Hematopoietic multipotent progenitor cell treated with erythropoietin and hydrocortisone succinate and interleukin-3 and kit ligand, for 4 days (in vitro differentiated cells): Measurements from ENCODE around the gene NOS1AP.

Experiments
- DNase-seq: peaks from one replicate; pipeline ENCODE4 v3.0.0-alpha.2; 2015

The NOS1AP gene

DNA sequence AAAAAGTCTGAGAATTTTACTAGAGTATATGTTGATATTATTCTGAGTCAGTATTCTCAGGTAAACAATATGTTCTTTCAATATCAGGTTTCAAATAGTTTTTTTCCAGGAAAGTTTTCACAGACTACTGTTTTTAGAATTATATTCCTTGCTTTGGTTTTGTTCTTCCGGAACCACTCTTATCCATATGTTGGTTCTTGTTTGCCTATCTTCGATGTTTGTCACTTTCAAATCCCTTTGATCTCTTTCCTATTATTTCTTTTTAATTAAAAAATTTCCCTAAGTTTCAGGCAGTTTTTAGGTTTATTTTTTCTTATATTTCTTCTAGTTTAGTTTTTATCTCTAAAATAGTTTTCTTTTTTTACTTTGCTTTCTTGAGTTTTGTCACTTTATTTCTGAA lies 20.9 kb downstream of the NOS1AP start:
- DNase-seq: no peak

DNA sequence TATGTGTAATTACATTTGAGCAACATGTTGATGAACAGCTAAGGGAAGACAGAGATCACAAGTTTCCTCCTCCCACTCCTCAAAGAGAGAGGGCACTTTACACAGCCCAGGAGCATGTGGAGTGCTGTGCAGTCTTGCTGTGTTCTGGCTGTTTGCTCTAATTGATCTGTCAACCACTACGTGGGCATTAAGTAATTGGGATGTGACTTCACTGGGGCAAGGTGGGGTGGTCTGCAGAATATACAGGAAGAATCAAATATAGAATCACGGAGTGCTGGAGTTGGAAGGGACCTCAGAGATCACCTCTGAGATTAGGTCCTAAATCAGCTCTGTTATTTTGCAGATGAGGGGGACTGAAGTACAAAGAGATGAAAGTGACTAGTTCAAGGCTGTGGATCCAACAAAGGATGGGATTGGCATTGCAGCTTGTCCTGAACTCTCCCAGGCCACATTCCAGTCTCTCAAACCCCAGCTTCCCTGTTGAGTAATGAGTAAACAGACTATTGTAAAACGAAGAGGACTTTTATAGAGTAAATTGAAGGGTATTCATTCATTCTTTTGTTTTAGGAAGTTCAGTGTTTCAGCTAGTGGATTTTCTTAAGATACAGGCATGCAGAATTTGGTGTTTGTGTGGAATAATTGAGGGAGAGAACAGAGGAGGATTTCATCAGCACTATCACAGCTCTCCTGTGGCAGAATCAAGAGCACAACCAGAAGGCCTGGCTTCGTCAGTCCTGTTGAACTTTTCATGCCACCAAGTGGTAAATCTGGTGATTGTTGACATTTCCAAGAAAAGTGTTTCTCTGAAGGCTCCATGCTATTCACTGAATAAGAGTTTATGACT lies 22.4 kb downstream of the NOS1AP start:
- peak; percentile 26 for DNase-seq

DNA sequence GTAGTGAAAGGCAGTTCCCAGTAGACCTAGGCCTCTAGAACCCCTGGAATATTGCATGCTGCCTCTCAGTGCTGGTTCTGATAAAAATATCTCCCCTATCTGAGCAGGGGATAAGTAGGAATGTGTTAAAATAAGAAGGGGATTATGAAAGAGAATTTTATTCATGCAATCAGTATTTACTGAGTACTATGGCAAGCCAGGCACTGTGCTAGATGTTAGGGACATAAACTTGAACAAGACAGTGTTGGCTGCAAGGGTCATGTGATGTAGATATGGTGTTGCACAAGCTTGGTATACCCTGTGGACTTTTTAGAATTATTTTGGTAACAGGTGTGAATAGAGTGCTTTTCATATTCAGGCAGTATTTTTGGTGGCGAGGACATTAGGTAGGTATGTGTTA lies 23.6 kb downstream of the NOS1AP start:
- no peak for DNase-seq

DNA sequence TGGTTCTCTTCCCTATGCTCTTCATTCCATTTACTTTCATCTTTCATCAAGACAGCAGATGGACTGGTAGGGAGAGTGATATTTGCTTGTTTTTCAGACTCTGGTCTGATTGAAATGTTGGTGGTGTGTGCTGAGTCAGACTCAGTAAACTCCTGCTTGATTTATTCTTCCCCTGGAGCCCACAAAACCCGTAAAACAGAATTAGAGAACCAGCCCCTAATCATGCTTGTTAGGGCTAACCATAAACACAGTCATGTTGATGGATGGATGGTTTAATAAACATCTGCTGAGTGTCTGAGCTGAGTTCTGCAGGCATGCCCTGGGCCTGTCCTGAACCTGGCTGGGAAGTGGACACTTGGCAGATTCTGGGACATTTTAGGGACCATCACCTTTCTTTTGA lies 24.8 kb downstream of the NOS1AP start:
- no peak for DNase-seq

DNA sequence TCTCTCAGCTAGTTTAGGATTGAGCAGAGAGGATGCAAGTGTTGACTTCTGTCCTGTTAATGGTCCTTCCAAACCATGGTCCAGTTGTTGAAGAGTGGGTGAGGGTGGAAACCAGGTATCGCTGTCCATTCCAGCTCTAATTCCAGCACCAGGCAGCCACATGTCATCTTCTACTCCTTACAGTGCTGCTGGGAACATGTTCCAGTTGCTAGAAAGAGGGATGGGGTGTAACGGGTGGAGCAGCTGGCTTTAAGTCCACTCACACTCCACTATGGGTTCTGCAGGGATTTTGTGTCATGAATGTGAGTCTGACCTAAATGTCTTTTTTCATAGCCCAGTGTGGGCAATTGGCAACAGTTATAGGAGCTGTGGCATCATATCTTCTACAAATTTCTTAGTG lies 25.2 kb downstream of the NOS1AP start:
- DNase-seq: no peak

DNA sequence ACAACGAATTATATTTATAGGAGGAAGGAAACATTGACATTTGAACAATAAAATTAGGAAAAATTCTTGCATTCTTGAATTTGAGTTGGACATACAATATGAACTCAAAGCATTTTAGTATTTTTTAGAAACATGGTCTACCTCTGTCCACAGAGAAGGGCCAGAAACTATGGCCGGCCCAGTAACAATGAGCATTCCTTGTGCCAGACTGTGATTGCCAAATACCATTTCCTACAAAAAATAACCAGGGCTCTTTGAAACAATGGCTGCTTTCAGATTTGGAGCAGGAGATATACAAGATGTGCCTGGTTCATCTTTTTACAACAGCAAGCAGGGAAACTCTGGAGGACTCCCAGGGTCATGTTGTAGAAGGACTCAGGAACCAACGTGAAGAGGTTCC lies 38.4 kb downstream of the NOS1AP start:
- no peak for DNase-seq

DNA sequence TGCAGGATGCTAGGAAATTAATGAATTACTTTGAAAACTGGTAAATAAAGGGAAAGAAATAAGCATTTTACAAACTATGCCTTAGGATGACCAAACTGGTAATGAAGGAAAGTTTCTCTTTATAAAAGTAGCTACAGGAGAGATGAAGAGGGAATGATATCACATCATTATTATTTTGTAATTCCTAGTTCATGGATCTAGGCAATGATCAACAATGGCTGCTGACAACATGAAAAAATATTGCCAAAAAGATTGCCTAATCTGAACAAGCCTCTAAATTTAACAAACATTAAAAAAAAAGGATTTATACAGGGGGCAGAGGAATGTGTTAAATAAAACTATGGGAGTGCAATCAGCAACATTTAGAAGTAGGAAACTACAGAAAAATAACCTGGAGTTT lies 38.9 kb downstream of the NOS1AP start:
- DNase-seq: no peak

DNA sequence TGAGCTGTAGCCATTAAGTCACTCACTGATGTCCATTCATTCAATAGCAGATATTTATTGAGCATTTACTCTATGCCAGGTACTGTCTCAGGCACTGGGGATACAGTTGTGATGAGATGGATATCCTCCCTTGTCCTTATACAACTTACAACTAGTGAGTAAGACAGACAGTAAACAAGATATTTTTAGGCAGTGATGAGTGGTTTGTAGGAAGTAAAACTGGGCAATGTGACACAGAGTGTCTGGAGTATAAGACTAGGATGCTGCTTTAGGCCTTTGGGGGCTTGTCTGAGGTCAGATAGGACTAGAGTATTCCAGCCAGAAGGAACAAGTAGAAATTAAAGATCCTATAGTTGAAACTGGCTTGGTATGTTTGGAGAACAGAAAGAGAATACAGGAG lies 41.4 kb downstream of the NOS1AP start:
- no peak for DNase-seq

DNA sequence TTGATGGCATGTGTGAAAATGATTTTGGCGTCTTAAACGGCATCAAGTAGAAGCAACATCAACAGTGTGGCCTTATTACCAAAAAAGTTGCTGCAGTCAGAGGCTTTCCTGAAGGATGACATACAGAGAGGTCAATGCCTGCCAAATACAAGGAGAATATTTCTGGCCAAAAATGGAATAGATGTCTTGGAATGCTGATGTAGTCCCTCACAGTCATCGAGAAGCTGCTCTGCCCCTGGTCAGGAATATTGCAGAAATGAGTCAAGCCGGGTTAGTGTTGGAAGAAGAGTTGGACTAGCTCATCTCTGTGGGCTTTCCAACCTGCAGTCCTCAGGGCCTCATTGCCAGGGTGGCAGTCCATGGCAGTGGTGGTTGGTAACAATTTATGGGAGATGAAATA lies 42.1 kb downstream of the NOS1AP start:
- DNase-seq: no peak

DNA sequence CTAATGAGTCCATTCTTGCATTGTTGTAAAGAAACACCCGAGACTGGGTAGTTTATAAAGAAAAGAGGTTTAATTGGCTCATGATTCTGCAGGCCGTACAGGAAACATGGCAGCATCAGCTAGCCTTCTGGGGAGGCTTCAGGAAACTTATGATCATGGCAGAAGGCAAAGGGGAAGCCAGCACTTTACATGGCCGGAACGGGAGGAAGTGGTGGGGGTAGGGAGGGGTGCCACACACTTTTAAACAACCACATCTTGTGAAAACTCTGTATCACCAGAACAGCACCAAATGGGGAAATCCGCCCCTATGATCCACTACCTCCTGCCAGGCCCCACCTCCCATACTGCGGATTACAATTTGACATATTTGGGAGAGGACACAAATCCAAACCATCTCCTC lies 43.9 kb downstream of the NOS1AP start:
- peak; percentile 20 for DNase-seq

DNA sequence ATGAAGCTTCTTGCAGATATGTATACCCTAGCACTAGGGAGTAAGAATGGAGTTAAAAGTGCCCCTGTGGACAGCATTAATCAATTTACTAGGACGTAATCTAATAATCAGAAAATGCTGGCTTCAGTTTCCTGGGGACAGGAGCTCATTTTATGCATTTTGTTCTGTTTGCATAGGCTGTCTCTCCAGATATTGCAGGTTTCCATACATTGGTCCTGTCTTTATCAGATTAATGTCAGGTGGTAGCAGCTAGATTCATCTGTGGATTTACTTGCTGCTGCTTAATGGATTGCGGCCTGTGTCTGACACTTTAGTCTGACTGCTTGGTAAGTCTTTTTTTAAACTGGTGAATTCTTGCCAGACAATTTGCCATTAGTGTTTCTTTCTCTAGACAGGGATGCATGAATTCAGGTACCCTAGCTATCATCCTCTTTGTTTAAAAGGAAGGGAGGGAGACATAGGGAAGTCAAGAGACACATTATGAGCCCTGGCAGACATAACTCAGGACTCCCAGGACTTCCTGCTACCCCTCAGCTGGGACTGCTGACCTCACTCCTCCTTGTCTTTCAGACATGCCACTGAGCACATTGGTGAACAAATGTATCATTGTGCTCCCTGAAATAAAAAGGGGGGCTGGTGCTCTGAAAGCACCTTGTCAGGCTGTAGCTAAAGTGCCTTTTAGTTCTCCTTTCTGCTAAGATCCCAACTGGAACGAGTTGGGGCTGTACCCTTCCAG lies 47.7 kb downstream of the NOS1AP start:
- no peak for DNase-seq

DNA sequence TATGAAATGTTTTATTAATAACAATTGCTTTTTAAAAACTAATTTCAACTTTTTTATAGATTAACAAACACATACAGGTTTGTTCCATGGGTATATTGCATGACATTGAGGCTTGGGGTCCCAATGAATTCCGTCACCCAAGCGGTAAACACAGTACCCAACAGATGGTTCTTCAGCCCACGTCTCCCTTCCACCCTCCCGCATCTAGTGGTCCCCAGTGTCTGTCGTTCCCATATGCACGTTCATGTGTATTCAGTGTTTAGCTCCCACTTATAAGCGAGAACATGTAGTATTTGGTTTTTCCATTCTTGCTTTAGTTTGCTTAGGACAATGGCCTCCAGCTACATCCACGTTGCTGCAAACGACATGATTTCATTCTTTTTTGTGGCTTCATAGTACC lies 48.6 kb downstream of the NOS1AP start:
- no peak for DNase-seq

DNA sequence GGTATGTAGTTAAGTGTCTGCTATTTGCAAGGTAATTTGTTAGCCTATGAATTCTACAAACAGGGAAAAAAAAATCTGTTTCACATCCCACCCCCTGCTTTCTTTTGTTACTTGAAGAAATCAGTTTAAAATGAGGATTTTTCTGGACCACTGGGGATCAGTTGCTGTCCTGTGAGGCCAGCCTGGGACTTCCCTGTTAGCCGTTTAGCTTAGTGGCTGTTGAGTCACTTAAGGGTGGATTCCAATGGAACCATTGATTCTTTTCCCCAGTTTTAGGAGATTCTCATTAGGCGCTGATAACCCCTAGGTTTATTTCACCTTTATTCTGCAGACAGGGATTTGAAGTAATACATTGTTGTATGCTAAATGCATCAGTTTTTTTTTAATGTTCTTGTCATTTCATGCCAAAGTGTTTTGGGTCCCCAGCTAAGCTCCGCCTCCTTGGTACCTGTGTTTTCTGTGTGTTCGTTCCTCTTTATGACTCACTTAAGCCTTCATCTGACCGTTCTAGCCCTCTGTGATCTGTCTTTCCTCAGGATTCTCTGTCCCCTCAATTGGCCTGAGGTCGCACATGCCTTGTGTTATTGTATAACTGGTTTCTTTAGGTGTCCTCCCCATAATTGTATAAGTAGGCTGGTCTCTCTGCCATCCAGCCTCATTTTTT lies 59.3 kb downstream of the NOS1AP start:
- DNase-seq: no peak

DNA sequence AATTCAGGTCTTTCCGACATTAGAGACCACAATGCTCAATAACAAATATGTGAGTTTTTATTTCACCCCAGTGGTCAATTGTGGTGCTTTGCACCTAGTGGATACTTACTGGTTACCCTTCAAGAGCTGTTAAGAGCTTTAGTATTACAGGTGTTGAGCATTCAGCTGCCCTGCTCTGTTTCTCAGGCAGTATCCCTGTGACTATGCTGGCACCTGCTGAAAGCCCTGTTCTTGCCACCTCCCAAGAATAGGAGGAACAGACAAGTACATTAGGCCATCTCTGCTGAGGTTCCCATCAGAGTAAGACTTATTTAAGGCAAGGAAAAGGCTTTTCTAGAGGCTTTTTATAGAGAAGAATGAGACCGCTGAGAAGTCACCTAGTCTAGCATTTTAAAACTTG lies 60.8 kb downstream of the NOS1AP start:
- DNase-seq: no peak

DNA sequence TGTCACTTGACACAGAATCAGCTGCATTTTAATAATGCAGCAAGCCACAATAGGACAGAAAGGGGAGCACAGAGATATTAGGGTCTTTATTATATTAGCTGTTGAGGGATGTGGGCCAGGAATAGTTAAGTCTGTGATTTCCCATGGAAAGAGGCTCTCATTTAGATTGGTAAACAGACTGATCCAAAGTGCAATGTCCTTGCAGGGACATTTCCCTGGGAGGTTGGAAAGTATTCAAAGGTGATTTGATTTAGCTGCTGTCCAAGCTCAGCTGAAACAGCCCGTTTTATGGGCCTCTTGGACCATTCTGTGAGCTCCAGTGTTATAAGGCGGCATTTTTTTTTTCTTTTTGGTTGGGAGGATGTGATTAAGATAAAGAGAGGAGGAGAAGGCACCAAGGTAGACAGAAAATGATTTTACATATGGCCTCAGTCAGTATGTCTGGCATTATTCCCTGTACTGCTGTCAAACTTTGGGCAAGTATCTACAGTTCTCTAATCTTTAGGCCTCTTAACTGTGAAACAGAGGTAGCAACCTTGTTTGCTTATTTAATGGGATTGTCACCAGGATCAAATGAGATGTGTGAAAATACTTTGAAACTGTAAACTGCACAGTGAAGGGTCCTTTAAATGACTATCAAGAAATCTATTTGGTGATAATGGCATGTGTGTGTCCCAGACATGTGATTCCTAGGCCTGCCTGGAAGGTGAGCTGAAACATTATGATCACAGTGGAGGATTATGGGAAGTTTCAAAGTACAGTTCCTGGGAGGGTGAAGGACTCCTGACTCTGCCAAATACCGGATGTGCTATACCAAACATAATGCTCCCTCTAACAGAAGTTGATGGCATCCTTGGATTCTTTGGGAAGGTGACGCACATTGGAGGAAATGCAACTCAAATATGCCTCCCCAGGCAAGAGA lies 62.2 kb downstream of the NOS1AP start:
- no peak for DNase-seq

DNA sequence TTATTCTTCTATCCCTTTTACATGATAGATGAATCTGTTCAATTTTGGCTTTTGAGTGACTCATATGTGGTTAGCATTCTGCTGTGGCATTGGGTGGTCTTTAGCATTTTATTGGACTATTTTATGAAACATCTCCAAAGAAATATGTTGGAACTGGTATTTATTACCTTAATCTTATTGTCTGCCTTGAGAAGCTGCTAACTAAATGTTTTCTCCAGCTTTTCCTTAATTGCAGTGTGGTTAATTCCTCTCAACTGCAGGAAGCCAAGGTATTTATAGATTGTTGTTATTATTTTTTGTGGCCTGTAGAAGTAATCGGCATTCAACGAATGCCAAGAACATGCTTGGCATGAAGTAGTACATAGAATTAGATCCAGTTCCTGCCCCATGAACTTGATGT lies 64.1 kb downstream of the NOS1AP start:
- no peak for DNase-seq

DNA sequence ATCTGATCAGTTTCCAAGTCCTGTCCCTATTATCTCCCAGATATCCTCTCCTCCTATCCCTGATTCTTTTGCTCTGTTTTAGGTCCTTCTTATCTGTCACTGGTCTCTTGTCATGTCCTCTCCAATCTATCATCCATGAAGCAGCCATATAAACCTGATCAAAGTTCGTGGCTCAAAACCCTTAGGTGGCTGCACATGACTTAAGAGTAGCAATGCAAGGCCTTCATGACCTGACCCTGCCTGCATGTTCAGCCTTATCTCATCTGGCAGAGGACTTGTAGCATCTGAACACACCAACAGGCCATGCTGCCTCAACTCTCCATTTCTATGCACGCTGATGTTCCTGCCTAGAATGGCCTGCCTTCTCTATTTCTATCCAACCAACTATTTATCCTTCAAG lies 65.2 kb downstream of the NOS1AP start:
- peak; percentile 40 for DNase-seq

DNA sequence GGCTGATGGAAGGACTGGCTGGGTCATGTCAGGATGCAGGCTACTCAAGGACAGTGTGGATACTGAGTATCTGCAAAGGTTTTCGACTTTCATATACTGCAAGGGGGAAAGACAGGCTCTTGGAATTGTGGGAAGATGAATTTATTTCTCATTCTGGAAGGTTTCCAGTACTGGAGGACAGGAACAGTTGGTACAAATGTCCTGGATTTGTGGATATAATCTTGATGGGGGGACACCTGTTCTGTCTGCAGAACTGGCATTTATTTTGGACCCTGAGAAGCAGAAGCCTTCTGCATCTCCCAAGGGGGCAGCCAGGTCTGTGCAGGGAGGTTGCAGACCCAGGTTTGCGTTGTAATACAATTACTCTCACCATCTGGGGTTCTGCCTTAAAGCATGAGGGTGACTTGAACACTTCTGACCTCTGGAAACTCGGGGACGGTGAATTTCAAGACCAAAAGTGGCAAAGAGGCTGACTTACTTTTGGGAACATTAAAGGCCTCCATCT lies 65.8 kb downstream of the NOS1AP start:
- no peak for DNase-seq

DNA sequence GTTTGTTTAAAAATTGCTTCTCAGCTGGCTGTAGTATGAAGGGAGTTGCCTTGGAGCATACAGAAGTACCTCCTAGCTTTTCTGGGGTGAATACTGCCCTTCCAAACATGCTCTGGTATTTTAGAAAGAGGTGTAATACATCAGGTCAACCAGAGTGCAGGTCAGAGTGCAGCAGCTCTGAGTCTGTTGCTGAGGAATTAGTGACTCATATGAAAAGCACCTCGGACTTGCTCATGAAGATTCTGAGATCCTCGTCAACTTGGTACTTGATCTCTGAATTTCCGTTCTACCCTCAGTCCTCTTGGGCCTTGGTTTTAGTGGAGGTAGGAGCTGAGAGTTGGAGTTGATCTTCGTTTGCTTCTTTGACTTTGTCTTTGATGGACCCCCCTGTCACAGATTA lies 67.3 kb downstream of the NOS1AP start:
- peak; percentile 14 for DNase-seq

DNA sequence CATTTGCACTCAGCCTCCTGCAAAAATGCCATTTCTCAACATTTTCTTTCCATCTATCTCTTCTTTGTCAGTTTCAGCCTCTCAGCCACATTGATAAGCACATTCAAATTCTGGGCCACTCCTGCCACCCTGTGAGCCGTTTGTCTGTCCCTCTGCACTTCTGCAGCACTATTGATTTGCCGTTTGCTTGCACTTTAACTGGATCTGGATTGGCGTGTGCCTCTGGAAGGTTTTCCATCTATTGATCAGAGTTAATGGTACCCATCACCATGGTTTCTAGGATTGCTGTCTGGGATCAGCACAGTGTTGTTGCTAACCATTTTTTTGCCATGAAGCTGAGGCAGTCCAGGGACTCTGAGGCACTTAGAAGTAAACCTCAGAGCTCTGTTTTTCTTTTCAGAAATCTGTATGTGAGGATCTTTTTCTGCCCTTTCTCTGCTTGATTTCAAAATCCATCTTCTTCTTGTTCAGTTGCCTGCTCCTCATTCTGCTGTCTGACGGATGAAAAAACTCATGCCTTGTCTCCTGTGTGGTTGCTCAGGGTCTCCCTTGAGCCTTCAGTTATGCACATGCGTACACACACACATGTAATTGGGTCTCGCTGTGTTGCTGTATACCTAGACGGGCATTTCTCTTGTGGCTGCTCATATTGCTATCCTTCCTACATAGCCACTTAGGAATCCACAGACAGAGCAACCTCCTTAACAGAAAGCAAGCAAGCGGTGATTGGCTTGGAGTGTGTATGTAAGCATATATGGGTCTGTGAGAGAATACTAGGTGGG lies 67.9 kb downstream of the NOS1AP start:
- peak; percentile 58 for DNase-seq

DNA sequence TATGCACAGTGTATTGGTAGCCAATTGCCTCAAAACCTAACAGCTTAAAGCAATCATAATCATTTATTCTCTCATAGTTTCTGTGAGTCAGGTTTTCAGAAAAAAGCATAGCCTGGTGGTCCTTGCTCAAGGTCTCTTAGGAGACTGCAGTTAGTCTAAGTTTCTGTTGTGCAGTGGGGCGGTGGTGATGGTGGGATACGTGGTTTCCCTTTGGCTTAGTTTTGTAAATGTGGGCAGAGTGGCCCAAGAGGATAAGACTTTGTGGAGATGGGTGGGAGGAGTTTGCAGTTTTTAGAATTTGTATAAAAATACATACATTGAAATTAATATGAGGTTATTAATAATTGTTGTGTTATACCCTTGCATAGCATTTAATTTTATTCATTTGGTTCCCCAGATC lies 68.6 kb downstream of the NOS1AP start:
- peak; percentile 81 for DNase-seq
